AG04449 (cell line): ENCODE results near the gene PPP1CA.

ENCODE experiments used
- CTCF ChIA-PET: fragments of 350-600 bp; formaldehyde crosslinking; extraction: SDS; loops from one replicate; lab custom pipeline; 2021; ENCODE audit warnings: antibody characterized with exemption; lab: Yijun Ruan, JAX
- POLR2A ChIA-PET: fragments of 400-600, 350-600 bp; formaldehyde crosslinking; extraction: SDS; loops from one replicate; lab custom pipeline; 2020; ENCODE audit warnings: antibody characterized with exemption, inconsistent platforms; lab: Yijun Ruan, JAX
- DNase-seq: peaks from one replicate; pipeline ENCODE4 v3.0.0-alpha.2; 2010; ENCODE audit warnings: low read depth, low spot score
- H3K4me3 ChIP-seq: 2 replicates; pipeline ENCODE4 v1.5.1; 2011; ENCODE audit warnings: low read depth, mild to moderate bottlenecking, control low read depth, low read length
- CTCF ChIP-seq: IDR thresholded peaks from one replicate; pipeline ENCODE4 v1.5.1; 2011; ENCODE audit warnings: mild to moderate bottlenecking, moderate library complexity, low read length, control low read depth, inconsistent platforms; ENCODE audit not compliant: insufficient read depth; ENCODE audit errors: missing control alignments

PPP1CA gene

GRCh38 chr11:67418476-67419281 lies 17.0 kb upstream of the PPP1CA start:
- no peak for TF ChIP-seq CTCF
- no peak overlapping the region for H3K4me3 ChIP-seq
- POLR2A ChIA-PET = interaction anchor here (1.2 kb wide), 1 partner anchor 17 kb away, joined by 4 read pairs; the partner anchor contains the start of gene PPP1CA
- CTCF ChIA-PET = interaction anchor here (1.2 to 4.2 kb wide), 2 partner anchors 17 to 68 kb away, joined by 4 to 28 read pairs; partner anchors contain the start of gene PPP1CA
- no peak for DNase-seq

- no peak overlapping the region for H3K4me3 ChIP-seq
- ChIA-PET CTCF (interaction anchor here (4.2 to 6.5 kb wide), 2 partner anchors 15 kb away, joined by 28 to 40 read pairs; partner anchors contain the start of genes PPP1CA and TBC1D10C), POLR2A (no interaction called here)
- TF ChIP-seq CTCF = no peak
- DNase-seq = no peak
Measured at GRCh38 chr11:67417425-67417824, 15.8 kb upstream of the PPP1CA start.

- H3K4me3 ChIP-seq = no peak overlapping the region
- ChIA-PET CTCF (interaction anchor here (6.5 kb wide), 1 partner anchor 14 kb away, joined by 40 read pairs; the partner anchor contains the start of genes PPP1CA and TBC1D10C), POLR2A (interaction anchor here (0.6 kb wide), 1 partner anchor 27 kb away, joined by 5 read pairs; the partner anchor contains the start of gene CORO1B)
- no peak for TF ChIP-seq CTCF
- no peak for DNase-seq
Measured at GRCh38 chr11:67416416-67417335, 15.0 kb upstream of the PPP1CA start.

GRCh38 chr11:67415501-67416304 lies 14.0 kb upstream of the PPP1CA start, which contains the start of gene CARNS1:
Gene CARNS1 (plus strand): TSS chr11:67415678. CDS start chr11:67416200, 522 bp downstream.
- TF ChIP-seq CTCF = no peak
- H3K4me3 ChIP-seq = peak within 1 kb of the TSS; percentile 23; the same call in 1 of the 2 replicates
- ChIA-PET CTCF (interaction anchor here (6.5 kb wide), 1 partner anchor 13 kb away, joined by 40 read pairs; the partner anchor contains the start of genes PPP1CA and TBC1D10C), POLR2A (interaction anchor here (0.6 kb wide), 1 partner anchor 28 kb away, joined by 5 read pairs; the partner anchor contains the start of gene CORO1B)
- DNase-seq = no peak

- POLR2A ChIA-PET = no interaction called here
- DNase-seq = no peak
- H3K4me3 ChIP-seq = no peak overlapping the region
- TF ChIP-seq CTCF = no peak
- CTCF ChIA-PET = interaction anchor here (1.0 to 6.5 kb wide), 4 partner anchors 11 to 62 kb away, joined by 3 to 40 read pairs (median 4); partner anchors contain the start of genes PPP1CA and TBC1D10C
Measured at GRCh38 chr11:67413266-67413849, 11.7 kb upstream of the PPP1CA start.
